HG02884 (cell line): ENCODE data around the gene TSPAN9.

Source experiments
- ATAC-seq: cut with Tn5 transposase; IDR thresholded peaks from one replicate; pipeline ENCODE4 v1.9.1; 2021; ENCODE audit warnings: mild to moderate bottlenecking, moderate library complexity; ENCODE audit not compliant: unreplicated experiment

The TSPAN9 gene

GRCh38 chr12:3243376-3244084 is 166.4 kb downstream of the TSPAN9 start:
- no peak for ATAC-seq

- ATAC-seq, result no peak
Observed at GRCh38 chr12:3244219-3244750, 167.1 kb downstream of the TSPAN9 start.

GRCh38 chr12:3246253-3246652 is 169.1 kb downstream of the TSPAN9 start:
- ATAC-seq, result no peak

- ATAC-seq, result no peak
Observed at GRCh38 chr12:3247077-3247476, 169.9 kb downstream of the TSPAN9 start.

- ATAC-seq, result no peak
Observed at GRCh38 chr12:3247629-3248161, 170.5 kb downstream of the TSPAN9 start.

GRCh38 chr12:3249081-3249800 is 172.1 kb downstream of the TSPAN9 start:
- no peak for ATAC-seq

- no peak for ATAC-seq
Observed at GRCh38 chr12:3250034-3250433, 172.9 kb downstream of the TSPAN9 start.

GRCh38 chr12:3250576-3250975 is 173.4 kb downstream of the TSPAN9 start:
- no peak for ATAC-seq

- ATAC-seq, result no peak
Observed at GRCh38 chr12:3251067-3251466, 173.9 kb downstream of the TSPAN9 start.

GRCh38 chr12:3251691-3252090 is 174.5 kb downstream of the TSPAN9 start:
- ATAC-seq, result no peak

- no peak for ATAC-seq
Observed at GRCh38 chr12:3252450-3252891, 175.3 kb downstream of the TSPAN9 start.

- ATAC-seq, result no peak
Observed at GRCh38 chr12:3253682-3254275, 176.6 kb downstream of the TSPAN9 start.

GRCh38 chr12:3255057-3255456 is 177.9 kb downstream of the TSPAN9 start:
- no peak for ATAC-seq

- ATAC-seq, result no peak
Observed at GRCh38 chr12:3256103-3256631, 179.0 kb downstream of the TSPAN9 start.

- no peak for ATAC-seq
Observed at GRCh38 chr12:3257411-3257810, 180.2 kb downstream of the TSPAN9 start.

GRCh38 chr12:3259973-3260372 is 182.8 kb downstream of the TSPAN9 start:
- ATAC-seq, result no peak

GRCh38 chr12:3261782-3262359 is 184.7 kb downstream of the TSPAN9 start:
- no peak for ATAC-seq

- no peak for ATAC-seq
Observed at GRCh38 chr12:3262470-3262869, 185.3 kb downstream of the TSPAN9 start.

- no peak for ATAC-seq
Observed at GRCh38 chr12:3263282-3263681, 186.1 kb downstream of the TSPAN9 start.

GRCh38 chr12:3263939-3264922 is 187.1 kb downstream of the TSPAN9 start:
- ATAC-seq, result no peak
